PC-3 (cell line): Measurements from ENCODE around the gene C6orf89. TPM values are rescaled to one million over a fixed set of nuclear protein-coding genes. Genes with fewer than 3 reads are reported as not detected.

ENCODE experiments used
- ATAC-seq: fragments of 200-7000 bp; cut with Tn5 transposase; 2 replicates; pipeline ENCODE4 v1.9.1; 2020; ENCODE audit warnings: mild to moderate bottlenecking, moderate library complexity
- BruUV-seq: library from RNA; stranded (reverse); fragments of 400-500 nt; replicated peaks from 2 replicates; lab custom pipeline; 2021; lab: Mats Ljungman, UMichigan
- CTCF ChIA-PET: fragments of 300-600 bp; sonication (Branson Sonifier 250); formaldehyde crosslinking; loops from one replicate; lab custom pipeline; 2022; ENCODE audit warnings: antibody characterized with exemption; lab: Charles Lee
- POLR2A ChIA-PET: fragments of 300-600 bp; sonication (Branson Sonifier 250); formaldehyde crosslinking; loops from one replicate; lab custom pipeline; 2022; ENCODE audit warnings: antibody characterized with exemption; ENCODE audit not compliant: unreplicated experiment; lab: Charles Lee
- DNase-seq: peaks from one replicate; pipeline ENCODE4 v3.0.0-alpha.2; 2015
- H2AFZ ChIP-seq: fragments of 300-600 bp; sonication (generic); 2 replicates; pipeline ENCODE4 v1.6.0; 2016; ENCODE audit warnings: antibody characterized with exemption, low read length
- H3F3A ChIP-seq: fragments of 300-600 bp; sonication (generic); one replicate; pipeline ENCODE4 v1.6.0; 2017; ENCODE audit warnings: antibody characterized with exemption, low read length, control low read depth, mild to moderate bottlenecking; ENCODE audit not compliant: unreplicated experiment
- H3K27ac ChIP-seq: fragments of 300-600 bp; sonication (generic); 2 replicates; pipeline ENCODE4 v1.5.1; 2016; ENCODE audit warnings: mild to moderate bottlenecking, low read length
- H3K27me3 ChIP-seq: fragments of 300-600 bp; sonication (generic); 2 replicates; pipeline ENCODE4 v1.6.1; 2016; ENCODE audit warnings: low read length, mixed read lengths
- H3K36me3 ChIP-seq: fragments of 300-600 bp; sonication (generic); 2 replicates; pipeline ENCODE4 v1.6.1; 2016; ENCODE audit warnings: low read depth, mixed run types, low read length, mixed read lengths
- H3K4me1 ChIP-seq: fragments of 300-600 bp; sonication (generic); 2 replicates; pipeline ENCODE4 v1.5.1; 2016; ENCODE audit warnings: low read length; ENCODE audit not compliant: insufficient read depth
- H3K4me2 ChIP-seq: fragments of 300-600 bp; sonication (generic); 2 replicates; pipeline ENCODE4 v1.6.0; 2016; ENCODE audit warnings: low read length
- H3K4me3 ChIP-seq: fragments of 300-600 bp; sonication (generic); 2 replicates; pipeline ENCODE4 v1.5.1; 2016; ENCODE audit warnings: mild to moderate bottlenecking, low read length, mixed read lengths
- H3K79me2 ChIP-seq: fragments of 300-600 bp; sonication (generic); 2 replicates; pipeline ENCODE4 v1.6.1; 2017; ENCODE audit warnings: low read length, mixed read lengths
- H3K9ac ChIP-seq: fragments of 300-600 bp; sonication (generic); 2 replicates; pipeline ENCODE4 v1.6.0; 2016; ENCODE audit warnings: mild to moderate bottlenecking, low read length
- H3K9me2 ChIP-seq: fragments of 300-600 bp; sonication (generic); replicated peaks from 2 replicates; pipeline ENCODE4 v1.6.1; 2016; ENCODE audit warnings: mixed run types, low read length, mixed read lengths
- H3K9me3 ChIP-seq: fragments of 300-600 bp; sonication (generic); 2 replicates; pipeline ENCODE4 v1.6.1; 2016; ENCODE audit warnings: low read length, mixed read lengths
- H4K20me1 ChIP-seq: fragments of 300-600 bp; sonication (generic); 2 replicates; pipeline ENCODE4 v1.6.1; 2016; ENCODE audit warnings: low read length, mixed read lengths
- EZH2 ChIP-seq: fragments of 300-600 bp; sonication (generic); IDR thresholded peaks from one replicate; pipeline ENCODE4 v1.6.1; 2017; ENCODE audit warnings: antibody characterized with exemption, mild to moderate bottlenecking, low read length; ENCODE audit not compliant: unreplicated experiment
- EZH2phosphoT487 ChIP-seq: fragments of 300-600 bp; sonication (generic); IDR thresholded peaks from 2 replicates; pipeline ENCODE4 v1.6.1; 2018; ENCODE audit warnings: mild to moderate bottlenecking, antibody characterized with exemption, low read length, borderline replicate concordance
- intact Hi-C: fragments of 100-400 bp; cut with micrococcal nuclease; formaldehyde crosslinking; loops from 2 replicates; pipeline ENCODE4 v1.9.0; 2023
- total RNA-seq: library from RNA; depleted of rRNA; stranded (reverse); fragments of >200 nt; gene quantifications from 2 replicates; pipeline ENCODE4 v1.2.3, GENCODE V29; 2014
- TF ChIP-seq, protein P1 (sequence below): fragments of 300-600 bp; sonication (generic); conservative IDR thresholded peaks from 2 replicates; pipeline ENCODE4 v1.5.1; 2017; ENCODE audit warnings: antibody characterized with exemption, low read depth, mild to moderate bottlenecking, low read length

Gene C6orf89
- total RNA-seq, 1 experiment from 2014 or later, result 27.8 TPM

DNA sequence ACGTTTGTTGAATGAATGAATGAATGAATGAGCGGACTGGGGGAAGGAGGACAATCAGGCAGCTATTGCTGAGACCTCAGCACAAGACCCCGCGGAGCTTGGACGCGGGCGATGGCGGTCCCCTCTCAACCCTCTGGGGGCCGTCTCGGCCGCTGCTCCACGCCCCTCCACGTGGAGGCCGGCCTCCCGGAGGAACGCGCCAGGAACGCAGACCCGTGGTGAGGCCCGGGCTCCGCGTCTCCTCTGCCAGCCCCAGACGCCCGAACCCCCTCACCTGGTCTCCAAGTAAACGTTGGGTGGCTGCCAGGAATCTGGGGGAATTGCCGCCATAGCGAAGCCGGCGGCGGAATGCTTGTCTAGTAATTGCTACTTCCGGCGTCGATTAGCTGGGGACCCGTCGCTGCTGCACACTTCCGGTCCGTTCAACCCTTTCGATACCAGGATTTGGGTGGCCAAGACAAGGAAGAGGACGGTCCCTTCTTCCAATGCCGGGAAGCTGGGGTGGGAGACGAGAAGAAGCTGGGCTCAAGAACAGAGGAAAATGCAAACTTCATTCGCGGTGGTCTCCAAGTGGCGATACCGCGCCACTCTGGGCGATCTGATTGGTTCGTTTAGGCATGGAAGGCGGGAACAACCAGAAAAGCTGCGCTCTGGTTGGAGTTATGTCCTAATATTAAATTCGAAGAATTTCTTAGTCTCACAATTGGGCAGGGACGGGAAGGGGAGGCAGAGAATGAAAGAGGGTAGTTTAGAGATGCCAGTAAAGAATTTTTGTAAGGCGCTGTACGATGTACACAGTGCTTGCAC is 11.1 kb upstream of the C6orf89 start, which contains the start of gene PPIL1:
Gene PPIL1, minus strand, starts transcription at position 361 of the 807 bp plus-strand sequence. Its CDS starts 31 bp downstream, at position 330.
- POLR2A ChIA-PET, result interaction anchor here (0.5 to 0.7 kb wide), 2 partner anchors 76 to 354 kb away, joined by 3 read pairs; no protein-coding TSS in a partner anchor
- Histone ChIP-seq H3K4me1 (peaks cover 18% of the 10 kb centered on the region), H2AFZ (peak within 1 kb of the TSS; percentile 90), H4K20me1 (no peaks in the 10 kb centered on the region), H3K4me3 (peak within 1 kb of the TSS; percentile 92), H3K9me3 (no peaks in the 10 kb centered on the region), H3K4me2 (peak within 1 kb of the TSS; percentile 90), H3K27ac (peak within 1 kb of the TSS; percentile 86), H3F3A (no peaks in the 10 kb centered on the region), H3K9ac (peak within 1 kb of the TSS; percentile 95), H3K9me2 (no peaks in the 10 kb centered on the region), H3K27me3 (no peaks in the 10 kb centered on the region), H3K79me2 (peaks cover 34% of the 10 kb centered on the region), H3K36me3 (peaks cover 9% of the 10 kb centered on the region)
- intact Hi-C loops, result loop anchor here (1.0 kb wide), 1 partner anchor 11 kb away; the partner anchor contains the start of gene C6orf89
- CTCF ChIA-PET, result interaction anchor here (0.5 to 1.4 kb wide), 4 partner anchors 11 to 162 kb away, joined by 3 to 7 read pairs (median 4); no protein-coding TSS in a partner anchor
- ATAC-seq (peak; percentile 93), DNase-seq (peak; percentile 93)
- no TSS peak for BruUV-seq
- no peak for TF ChIP-seq EZH2
- TF ChIP-seq EZH2phosphoT487, result no peak
- TF ChIP-seq, protein P1, sequence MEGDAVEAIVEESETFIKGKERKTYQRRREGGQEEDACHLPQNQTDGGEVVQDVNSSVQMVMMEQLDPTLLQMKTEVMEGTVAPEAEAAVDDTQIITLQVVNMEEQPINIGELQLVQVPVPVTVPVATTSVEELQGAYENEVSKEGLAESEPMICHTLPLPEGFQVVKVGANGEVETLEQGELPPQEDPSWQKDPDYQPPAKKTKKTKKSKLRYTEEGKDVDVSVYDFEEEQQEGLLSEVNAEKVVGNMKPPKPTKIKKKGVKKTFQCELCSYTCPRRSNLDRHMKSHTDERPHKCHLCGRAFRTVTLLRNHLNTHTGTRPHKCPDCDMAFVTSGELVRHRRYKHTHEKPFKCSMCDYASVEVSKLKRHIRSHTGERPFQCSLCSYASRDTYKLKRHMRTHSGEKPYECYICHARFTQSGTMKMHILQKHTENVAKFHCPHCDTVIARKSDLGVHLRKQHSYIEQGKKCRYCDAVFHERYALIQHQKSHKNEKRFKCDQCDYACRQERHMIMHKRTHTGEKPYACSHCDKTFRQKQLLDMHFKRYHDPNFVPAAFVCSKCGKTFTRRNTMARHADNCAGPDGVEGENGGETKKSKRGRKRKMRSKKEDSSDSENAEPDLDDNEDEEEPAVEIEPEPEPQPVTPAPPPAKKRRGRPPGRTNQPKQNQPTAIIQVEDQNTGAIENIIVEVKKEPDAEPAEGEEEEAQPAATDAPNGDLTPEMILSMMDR, result no peak

DNA sequence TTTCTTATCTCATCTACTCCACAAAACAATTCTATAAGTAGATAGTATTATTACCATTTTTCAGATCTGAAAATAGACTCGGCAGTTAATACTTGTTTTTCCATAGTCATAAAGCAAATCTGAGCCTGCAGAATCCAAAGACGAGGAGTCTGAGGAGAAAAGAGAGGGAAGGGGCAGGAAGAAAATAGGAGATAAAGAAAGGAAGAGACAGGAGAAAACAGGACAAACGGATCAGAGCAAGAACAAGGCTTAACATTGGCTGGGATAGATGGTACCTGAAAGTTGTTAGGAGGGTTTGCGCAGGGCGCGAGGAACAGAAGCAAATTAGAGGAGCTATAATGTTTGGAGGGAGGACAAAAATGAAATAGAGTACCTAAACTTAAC is 10.5 kb upstream of the C6orf89 start:
- ChIA-PET POLR2A (interaction anchor here (0.5 kb wide), 1 partner anchor 354 kb away, joined by 3 read pairs; no protein-coding TSS in a partner anchor), CTCF (interaction anchor here (0.7 to 1.4 kb wide), 2 partner anchors 10 to 39 kb away, joined by 3 to 6 read pairs; no protein-coding TSS in a partner anchor)
- Histone ChIP-seq H3K9ac (peak overlapping the region; percentile 95), H3K36me3 (peaks cover 5% of the 10 kb centered on the region), H3K4me2 (peak overlapping the region; percentile 90), H3K4me3 (peak overlapping the region; percentile 92), H2AFZ (peak overlapping the region; percentile 90), H3K27me3 (no peaks in the 10 kb centered on the region), H3K9me3 (no peaks in the 10 kb centered on the region), H3K27ac (peak overlapping the region; percentile 86), H3K4me1 (peaks cover 18% of the 10 kb centered on the region), H3K79me2 (peaks cover 34% of the 10 kb centered on the region), H3K9me2 (no peaks in the 10 kb centered on the region), H4K20me1 (no peaks in the 10 kb centered on the region), H3F3A (no peaks in the 10 kb centered on the region)
- no peak for DNase-seq
- TSS peak; percentile 88 for BruUV-seq
- ATAC-seq, result no peak
- no peak for TF ChIP-seq EZH2phosphoT487
- TF ChIP-seq EZH2, result no peak
- TF ChIP-seq, protein P1, result no peak
- intact Hi-C loops, result no loop called here
